K562 (cell line): ENCODE results near the gene TBX1. TPM values are rescaled to one million over a fixed set of nuclear protein-coding genes. Genes with fewer than 3 reads are reported as not detected.
A peak's percentile ranks its signal among the peaks of the same experiment; 100 is the strongest.

Source experiments
- ATAC-seq: fragments of 200-7000 bp; cut with Tn5 transposase; 3 replicates; pipeline ENCODE4 v1.9.1; 2020; ENCODE audit warnings: moderate library complexity
- BruUV-seq: library from RNA; stranded (reverse); fragments of 400-500 nt; replicated peaks from 2 replicates; lab custom pipeline; 2021; lab: Mats Ljungman, UMichigan
- CTCF ChIA-PET: fragments of 300-600 bp; formaldehyde crosslinking; extraction: SDS; loops from one replicate; lab custom pipeline; 2021; ENCODE audit warnings: low intra/inter-chr PET ratio; lab: Yijun Ruan, JAX
- POLR2A ChIA-PET: fragments of 300-600, 350-650 bp; sonication (Branson Sonifier 250); formaldehyde crosslinking; extraction: SDS; loops from one replicate; lab custom pipeline; 2021; ENCODE audit warnings: antibody characterized with exemption, inconsistent platforms; lab: Yijun Ruan, JAX
- DNase-seq, 4 experiments: peaks; one replicate each; pipeline versions ENCODE4 v3.0.0 to v3.0.0-alpha.2; 2011 to 2018; ENCODE audit warnings: low spot score in 3 of 4, mixed read lengths in 3 of 4; ENCODE audit errors: extremely low read depth in 1 of 4
- FAIRE-seq: peaks from 2 replicates; lab custom pipeline; 2011; peaks lifted over from hg19 to GRCh38; lab: Jason Lieb, UNC
- H2AFZ ChIP-seq: 2 replicates; pipeline ENCODE4 v1.6.0; 2011; ENCODE audit warnings: low read depth, low read length, control low read depth, inconsistent platforms
- H3K27ac ChIP-seq: fragments of 200-600 bp; 3 replicates; pipeline ENCODE4 v1.8.0; 2011; ENCODE audit warnings: low read depth, mild to moderate bottlenecking, control low read depth, inconsistent platforms, low read length, moderate library complexity, mixed read lengths; ENCODE audit errors: extremely low read depth
- H3K27me3 ChIP-seq, 2 experiments: fragments of 300-600 bp in 1 of 2; 2 replicates in 1 of 2; 3 replicates in 1 of 2; pipeline versions ENCODE4 v1.6.0 to v1.8.0; 2011; ENCODE audit warnings: inconsistent platforms in 2 of 2, low read length in 2 of 2, mild to moderate bottlenecking in 1 of 2, mixed read lengths in 1 of 2, moderate library complexity in 1 of 2; ENCODE audit not compliant: control insufficient read depth in 2 of 2, insufficient read depth in 2 of 2
- H3K36me3 ChIP-seq: fragments of 300-600 bp; 3 replicates; pipeline ENCODE4 v1.8.0; 2011; ENCODE audit warnings: mild to moderate bottlenecking, low read length, inconsistent platforms; ENCODE audit not compliant: control insufficient read depth, insufficient read depth
- H3K4me1 ChIP-seq, 2 experiments: fragments of 200-600 bp in 1 of 2; replicated peaks in 1 of 2; 2 replicates in 1 of 2; 3 replicates in 1 of 2; pipeline versions ENCODE4 v1.5.1 to v1.8.0; 2011; ENCODE audit warnings: inconsistent platforms in 2 of 2, low read length in 2 of 2, mild to moderate bottlenecking in 1 of 2, mixed read lengths in 1 of 2, moderate library complexity in 1 of 2; ENCODE audit not compliant: control insufficient read depth in 2 of 2, insufficient read depth in 2 of 2
- H3K4me2 ChIP-seq: 2 replicates; pipeline ENCODE4 v1.6.1; 2011; ENCODE audit warnings: low read length, control low read depth, inconsistent platforms, mixed read lengths; ENCODE audit not compliant: insufficient read depth
- H3K4me3 ChIP-seq: fragments of 200-600 bp; sonication (generic), shearing (Covaris generic); 2 replicates; pipeline ENCODE4 v1.5.1; 2016; ENCODE audit warnings: control low read depth, inconsistent platforms
- H3K79me2 ChIP-seq: fragments of 200-600 bp; 3 replicates; pipeline ENCODE4 v1.8.0; 2011; ENCODE audit warnings: low read length, inconsistent platforms; ENCODE audit not compliant: control insufficient read depth, insufficient read depth
- H3K9ac ChIP-seq, 2 experiments: 2 replicates each; pipeline versions ENCODE4 v1.6.0 to v1.6.1; 2011; ENCODE audit warnings: low read depth in 2 of 2, low read length in 2 of 2, control low read depth in 1 of 2, inconsistent platforms in 1 of 2, mild to moderate bottlenecking in 1 of 2, mixed read lengths in 1 of 2; ENCODE audit not compliant: insufficient read depth in 1 of 2
- H3K9me1 ChIP-seq: one replicate; pipeline ENCODE4 v1.6.0; 2011; ENCODE audit warnings: inconsistent platforms, mild to moderate bottlenecking, low read length, moderate library complexity; ENCODE audit not compliant: control insufficient read depth, insufficient read depth
- H3K9me3 ChIP-seq: replicated peaks from 2 replicates; pipeline ENCODE4 v1.5.1; 2011; ENCODE audit warnings: low read depth, low read length, inconsistent platforms; ENCODE audit not compliant: control insufficient read depth, insufficient read depth
- H4K20me1 ChIP-seq: replicated peaks from 2 replicates; pipeline ENCODE4 v1.6.1; 2011; ENCODE audit warnings: low read length, inconsistent platforms, mixed read lengths; ENCODE audit not compliant: control insufficient read depth, insufficient read depth
- EGR1 ChIP-seq: fragments of 450-650 bp; conservative IDR thresholded peaks from 2 replicates; pipeline ENCODE4 v1.6.1; 2017; ENCODE audit warnings: mild to moderate bottlenecking
- MTF1 ChIP-seq: fragments of 250-450 bp; sonication (Bioruptor Pico); IDR thresholded peaks from 2 replicates; pipeline ENCODE4 v1.9.0; 2021; ENCODE audit warnings: moderate library complexity, mild to moderate bottlenecking, inconsistent platforms, borderline replicate concordance
- NR1H2 ChIP-seq: sonication (generic); formaldehyde crosslinking; IDR thresholded peaks from 2 replicates; pipeline ENCODE4 v1.4.0; 2020; ENCODE audit warnings: mild to moderate bottlenecking, missing genetic modification reagents
- OTX1 ChIP-seq: fragments of 450-650 bp; formaldehyde crosslinking; IDR thresholded peaks from 2 replicates; pipeline ENCODE4 v1.4.0; 2022; ENCODE audit warnings: mild to moderate bottlenecking
- RAD21 ChIP-seq, 2 experiments: fragments of 250-450 bp in 1 of 2; fragments of 450-650 bp in 1 of 2; sonication (Bioruptor Pico) in 1 of 2; formaldehyde crosslinking in 1 of 2; IDR thresholded peaks in 1 of 2; conservative IDR thresholded peaks in 1 of 2; 2 replicates each; pipeline versions ENCODE4 v1.4.0 to v1.8.0; 2020 to 2022; ENCODE audit warnings: mild to moderate bottlenecking in 2 of 2, moderate library complexity in 1 of 2
- ZNF134 ChIP-seq: fragments of 250-450 bp; sonication (Bioruptor Pico); conservative IDR thresholded peaks from 2 replicates; pipeline ENCODE4 v1.4.0; 2020
- ZNF780A ChIP-seq: fragments of 250-450 bp; sonication (Bioruptor Pico); IDR thresholded peaks from 2 replicates; pipeline ENCODE4 v1.5.0; 2021; ENCODE audit warnings: mild to moderate bottlenecking
- WGBS: fragments of 100-300 bp; shearing (Covaris generic); methylation state at CpG from one replicate; pipeline ENCODE4 v1.1.6; 2016; ENCODE audit warnings: low coverage, mixed read lengths; ENCODE audit not compliant: insufficient coverage; ENCODE audit errors: missing lambda C conversion rate; 5-methylcytosine and 5-hydroxymethylcytosine counted together
- in situ Hi-C: fragments of 300-500 bp; cut with MboI; formaldehyde crosslinking; loops from 4 replicates; pipeline ENCODE4 v1.15.0; 2018; ENCODE audit warnings: inconsistent platforms, mixed read lengths
- intact Hi-C: fragments of 100-400 bp; cut with micrococcal nuclease; formaldehyde crosslinking; loops from 2 replicates; pipeline ENCODE4 v1.14.2; 2022
- polyA plus RNA-seq, 8 experiments: library from polyadenylated mRNA; depleted of rRNA in 4 of 8; stranded (reverse) in 5 of 8; unstranded in 3 of 8; fragments of >200 nt; fragmentation: Nextera tagmentation in 2 of 8; fragmentation: Illumina TruSeq in 1 of 8; extraction: Ambion mirVana in 2 of 8; extraction: Trizol in 1 of 8; gene quantifications; 2 replicates each; pipeline versions ENCODE4 v1.2.1 to v1.2.3, GENCODE V29; 2011 to 2014; ENCODE audit warnings: inconsistent platforms in 1 of 8, missing spikeins in 1 of 8
- total RNA-seq, 7 experiments: library from RNA; depleted of rRNA in 6 of 7; stranded (reverse); fragments of >200 nt in 6 of 7; fragmentation: Illumina TruSeq in 2 of 7; extraction: Trizol in 2 of 7; gene quantifications; 2 replicates each; pipeline versions ENCODE4 v1.2.1 to v1.2.3, GENCODE V29; 2011 to 2021; ENCODE audit warnings: low replicate concordance in 1 of 7
- TF ChIP-seq, protein P1 (sequence below), 2 experiments: fragments of 150-350 bp in 1 of 2; IDR thresholded peaks; 2 replicates each; pipeline ENCODE4 v1.6.1; 2012 to 2016; ENCODE audit warnings: low read depth in 2 of 2, low read length in 2 of 2, mild to moderate bottlenecking in 1 of 2, moderate library complexity in 1 of 2
- TF ChIP-seq, protein P2 (sequence below), 3 experiments: fragments of 200-800 bp in 1 of 3; fragments of 250-450 bp in 1 of 3; fragments of 450-650 bp in 1 of 3; sonication (Bioruptor Pico) in 1 of 3; sonication (Bioruptor generic) in 1 of 3; formaldehyde crosslinking in 1 of 3; IDR thresholded peaks; 2 replicates each; pipeline versions ENCODE4 v1.6.1 to v1.8.0; 2016 to 2022; ENCODE audit warnings: mild to moderate bottlenecking in 2 of 3, missing genetic modification characterization in 2 of 3, missing compliant biosample characterization in 1 of 3, moderate library complexity in 1 of 3
- TF ChIP-seq, protein P3 (sequence below): fragments of 450-650 bp; formaldehyde crosslinking; conservative IDR thresholded peaks from 2 replicates; pipeline ENCODE4 v1.4.0; 2022; ENCODE audit warnings: mild to moderate bottlenecking, missing genetic modification characterization

The TBX1 gene
- total and polyA plus RNA-seq, 9 of the 15 experiments (the other 6 are each of a cell fraction or from before 2014, with no cell fraction given): 0.07 to 35.0 (median 3.9) TPM

DNA sequence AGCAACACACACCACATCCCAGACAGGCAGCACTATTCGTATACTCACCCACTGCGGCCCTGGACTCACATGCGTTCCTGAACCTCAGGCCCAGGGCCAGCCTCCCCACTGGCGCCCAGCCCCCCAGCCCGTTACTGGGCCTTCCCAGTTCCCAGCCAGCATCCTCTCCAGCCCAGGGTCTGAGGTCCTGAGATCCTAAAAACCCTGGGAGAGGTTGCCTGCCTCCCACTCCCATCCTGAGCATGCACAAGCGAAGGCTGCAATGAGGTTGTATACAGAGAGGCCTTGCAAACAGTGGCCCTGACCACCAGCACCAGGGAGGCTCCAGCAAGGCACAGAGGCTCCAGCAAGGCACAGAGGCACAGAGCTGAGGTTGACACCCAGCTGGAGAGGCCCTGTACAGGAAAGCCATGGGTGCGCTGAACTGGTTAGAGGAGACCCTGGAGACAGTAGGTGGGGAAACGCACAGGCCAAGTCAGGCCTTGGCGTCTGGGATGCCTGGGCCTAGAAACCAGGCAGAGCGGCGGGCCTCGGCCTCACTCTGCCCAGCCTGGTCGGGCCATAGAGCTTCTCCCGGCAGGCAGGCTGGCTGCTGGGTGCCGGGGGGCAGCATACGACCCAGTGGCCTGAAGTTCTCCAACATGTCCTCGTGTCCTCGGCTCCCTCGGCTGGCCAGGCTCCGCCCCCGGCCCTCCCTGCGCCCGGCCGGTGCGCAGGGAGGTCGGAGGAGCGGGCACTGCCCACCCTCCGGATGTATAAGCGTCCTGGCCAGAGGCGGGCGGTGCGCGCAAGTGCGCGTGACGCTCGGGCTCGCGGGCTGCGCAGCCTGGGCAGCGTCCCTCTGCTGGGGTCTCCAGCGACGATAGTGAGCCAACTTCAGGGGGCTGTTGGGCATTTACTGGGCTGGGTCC is 2.3 kb upstream of the TBX1 start:
- POLR2A ChIA-PET: interaction anchor here (0.6 to 2.4 kb wide), 10 partner anchors 9 to 233 kb away, joined by 3 to 36 read pairs (median 3); partner anchors contain the start of genes GNB1L and RTL10
- in situ Hi-C loops: no loop called here
- Histone ChIP-seq H3K9me3 (no peaks in the 10 kb centered on the region), H3K9ac (peak overlapping the region in 1 of 2 experiments; percentile 47; a peak in 2 of 4 replicates), H3K4me1 (peaks cover 24 to 92% of the 10 kb centered on the region in 2 experiments; a peak in 4 of 5 replicates), H2AFZ (no peak overlapping the region), H3K4me3 (no peak overlapping the region), H3K36me3 (no peaks in the 10 kb centered on the region), H4K20me1 (peaks cover 44% of the 10 kb centered on the region), H3K9me1 (peaks cover 5% of the 10 kb centered on the region), H3K27me3 (peaks cover 43 to 62% of the 10 kb centered on the region in 2 experiments; a peak in 4 of 5 replicates), H3K4me2 (no peak overlapping the region), H3K79me2 (peaks cover 23% of the 10 kb centered on the region), H3K27ac (no peak overlapping the region)
- intact Hi-C loops: loop anchor here (5.0 kb wide), 1 partner anchor 134 kb away; no protein-coding TSS in a partner anchor
- DNase-seq: no peak
- ATAC-seq: no peak
- FAIRE-seq: peak; percentile 6
- WGBS: 63% methylated on average over 43 of the region's 43 CpGs
- CTCF ChIA-PET: interaction anchor here (0.6 to 3.8 kb wide), 5 partner anchors 10 to 732 kb away, joined by 3 to 91 read pairs (median 4); no protein-coding TSS in a partner anchor
- BruUV-seq: no TSS peak
- TF ChIP-seq ZNF134 (CRISPR knock-in tag): no peak
- no peak for TF ChIP-seq RAD21 (CRISPR knock-in tag; conservative IDR thresholded peaks at IDR 0.05 in 1 of 2, IDR thresholded peaks at IDR 0.05 in 1 of 2)
- no peak; the same call in 1 of the 2 replicates for TF ChIP-seq MTF1 (CRISPR knock-in tag)
- no peak for TF ChIP-seq NR1H2 (CRISPR knock-in tag)
- no peak for TF ChIP-seq EGR1
- no peak for TF ChIP-seq ZNF780A (CRISPR knock-in tag)
- no peak for TF ChIP-seq OTX1 (CRISPR knock-in tag)
- TF ChIP-seq, protein P1, sequence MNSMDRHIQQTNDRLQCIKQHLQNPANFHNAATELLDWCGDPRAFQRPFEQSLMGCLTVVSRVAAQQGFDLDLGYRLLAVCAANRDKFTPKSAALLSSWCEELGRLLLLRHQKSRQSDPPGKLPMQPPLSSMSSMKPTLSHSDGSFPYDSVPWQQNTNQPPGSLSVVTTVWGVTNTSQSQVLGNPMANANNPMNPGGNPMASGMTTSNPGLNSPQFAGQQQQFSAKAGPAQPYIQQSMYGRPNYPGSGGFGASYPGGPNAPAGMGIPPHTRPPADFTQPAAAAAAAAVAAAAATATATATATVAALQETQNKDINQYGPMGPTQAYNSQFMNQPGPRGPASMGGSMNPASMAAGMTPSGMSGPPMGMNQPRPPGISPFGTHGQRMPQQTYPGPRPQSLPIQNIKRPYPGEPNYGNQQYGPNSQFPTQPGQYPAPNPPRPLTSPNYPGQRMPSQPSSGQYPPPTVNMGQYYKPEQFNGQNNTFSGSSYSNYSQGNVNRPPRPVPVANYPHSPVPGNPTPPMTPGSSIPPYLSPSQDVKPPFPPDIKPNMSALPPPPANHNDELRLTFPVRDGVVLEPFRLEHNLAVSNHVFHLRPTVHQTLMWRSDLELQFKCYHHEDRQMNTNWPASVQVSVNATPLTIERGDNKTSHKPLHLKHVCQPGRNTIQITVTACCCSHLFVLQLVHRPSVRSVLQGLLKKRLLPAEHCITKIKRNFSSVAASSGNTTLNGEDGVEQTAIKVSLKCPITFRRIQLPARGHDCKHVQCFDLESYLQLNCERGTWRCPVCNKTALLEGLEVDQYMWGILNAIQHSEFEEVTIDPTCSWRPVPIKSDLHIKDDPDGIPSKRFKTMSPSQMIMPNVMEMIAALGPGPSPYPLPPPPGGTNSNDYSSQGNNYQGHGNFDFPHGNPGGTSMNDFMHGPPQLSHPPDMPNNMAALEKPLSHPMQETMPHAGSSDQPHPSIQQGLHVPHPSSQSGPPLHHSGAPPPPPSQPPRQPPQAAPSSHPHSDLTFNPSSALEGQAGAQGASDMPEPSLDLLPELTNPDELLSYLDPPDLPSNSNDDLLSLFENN (IDR thresholded peaks at IDR 0.05; ENCODE audit: low read depth in 2 of 2, low read length in 2 of 2): no peak
- TF ChIP-seq, protein P2, sequence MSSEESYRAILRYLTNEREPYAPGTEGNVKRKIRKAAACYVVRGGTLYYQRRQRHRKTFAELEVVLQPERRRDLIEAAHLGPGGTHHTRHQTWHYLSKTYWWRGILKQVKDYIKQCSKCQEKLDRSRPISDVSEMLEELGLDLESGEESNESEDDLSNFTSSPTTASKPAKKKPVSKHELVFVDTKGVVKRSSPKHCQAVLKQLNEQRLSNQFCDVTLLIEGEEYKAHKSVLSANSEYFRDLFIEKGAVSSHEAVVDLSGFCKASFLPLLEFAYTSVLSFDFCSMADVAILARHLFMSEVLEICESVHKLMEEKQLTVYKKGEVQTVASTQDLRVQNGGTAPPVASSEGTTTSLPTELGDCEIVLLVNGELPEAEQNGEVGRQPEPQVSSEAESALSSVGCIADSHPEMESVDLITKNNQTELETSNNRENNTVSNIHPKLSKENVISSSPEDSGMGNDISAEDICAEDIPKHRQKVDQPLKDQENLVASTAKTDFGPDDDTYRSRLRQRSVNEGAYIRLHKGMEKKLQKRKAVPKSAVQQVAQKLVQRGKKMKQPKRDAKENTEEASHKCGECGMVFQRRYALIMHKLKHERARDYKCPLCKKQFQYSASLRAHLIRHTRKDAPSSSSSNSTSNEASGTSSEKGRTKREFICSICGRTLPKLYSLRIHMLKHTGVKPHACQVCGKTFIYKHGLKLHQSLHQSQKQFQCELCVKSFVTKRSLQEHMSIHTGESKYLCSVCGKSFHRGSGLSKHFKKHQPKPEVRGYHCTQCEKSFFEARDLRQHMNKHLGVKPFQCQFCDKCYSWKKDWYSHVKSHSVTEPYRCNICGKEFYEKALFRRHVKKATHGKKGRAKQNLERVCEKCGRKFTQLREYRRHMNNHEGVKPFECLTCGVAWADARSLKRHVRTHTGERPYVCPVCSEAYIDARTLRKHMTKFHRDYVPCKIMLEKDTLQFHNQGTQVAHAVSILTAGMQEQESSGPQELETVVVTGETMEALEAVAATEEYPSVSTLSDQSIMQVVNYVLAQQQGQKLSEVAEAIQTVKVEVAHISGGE (CRISPR knock-in tag; IDR thresholded peaks at IDR 0.05): no peak
- TF ChIP-seq, protein P3, sequence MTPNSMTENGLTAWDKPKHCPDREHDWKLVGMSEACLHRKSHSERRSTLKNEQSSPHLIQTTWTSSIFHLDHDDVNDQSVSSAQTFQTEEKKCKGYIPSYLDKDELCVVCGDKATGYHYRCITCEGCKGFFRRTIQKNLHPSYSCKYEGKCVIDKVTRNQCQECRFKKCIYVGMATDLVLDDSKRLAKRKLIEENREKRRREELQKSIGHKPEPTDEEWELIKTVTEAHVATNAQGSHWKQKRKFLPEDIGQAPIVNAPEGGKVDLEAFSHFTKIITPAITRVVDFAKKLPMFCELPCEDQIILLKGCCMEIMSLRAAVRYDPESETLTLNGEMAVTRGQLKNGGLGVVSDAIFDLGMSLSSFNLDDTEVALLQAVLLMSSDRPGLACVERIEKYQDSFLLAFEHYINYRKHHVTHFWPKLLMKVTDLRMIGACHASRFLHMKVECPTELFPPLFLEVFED (CRISPR knock-in tag): no peak
